HCT116 (cell line): ENCODE measurements around the gene SHANK3. TPM values are rescaled to one million over a fixed set of nuclear protein-coding genes. Genes with fewer than 3 reads are reported as not detected.

ENCODE experiments used
- ATAC-seq: fragments of 200-7000 bp; cut with Tn5 transposase; 2 replicates; pipeline ENCODE4 v1.9.1; 2020; ENCODE audit warnings: mild to moderate bottlenecking, moderate library complexity
- BruUV-seq: library from RNA; stranded (reverse); fragments of 400-500 nt; replicated peaks from 2 replicates; lab custom pipeline; 2021; lab: Mats Ljungman, UMichigan
- CTCF ChIA-PET: fragments of 300-600 bp; sonication (Branson Sonifier 250); formaldehyde crosslinking; loops from one replicate; lab custom pipeline; 2021; ENCODE audit warnings: antibody characterized with exemption; lab: Charles Lee
- POLR2A ChIA-PET: fragments of 300-600, 350-600 bp; sonication (Branson Sonifier 250); formaldehyde crosslinking; loops from one replicate; lab custom pipeline; 2021; ENCODE audit warnings: antibody characterized with exemption; lab: Charles Lee
- RAD21 ChIA-PET, 2 experiments: fragments of 300-600 bp; sonication (Branson Sonifier 250); formaldehyde crosslinking; loops; one replicate each; lab custom pipeline; 2023; ENCODE audit warnings: low total read pairs in 2 of 2; ENCODE audit not compliant: uncharacterized antibody in 2 of 2, unreplicated experiment in 2 of 2, low non-redundant PET in 1 of 2; lab: Charles Lee
- DNase-seq: peaks from one replicate; pipeline ENCODE4 v3.0.0-alpha.2; 2010; ENCODE audit warnings: low read depth, low spot score
- H2AFZ ChIP-seq: fragments of 200-600 bp; shearing (Covaris generic), sonication (generic); 2 replicates; pipeline ENCODE4 v1.6.1; 2017; ENCODE audit warnings: low read depth, mixed run types, mixed read lengths, antibody characterized with exemption, low read length; ENCODE audit not compliant: poor library complexity, severe bottlenecking
- H3K27ac ChIP-seq: 2 replicates; pipeline ENCODE4 v1.5.1; 2012; ENCODE audit warnings: low read depth, low read length
- H3K27me3 ChIP-seq: fragments of 200-600 bp; sonication (generic); 2 replicates; pipeline ENCODE4 v1.6.1; 2016; ENCODE audit warnings: mixed run types, low read length, mixed read lengths; ENCODE audit not compliant: insufficient read depth
- H3K36me3 ChIP-seq, 2 experiments: fragments of 200-500 bp in 1 of 2; fragments of 200-600 bp in 1 of 2; sonication (Bioruptor generic) in 1 of 2; sonication (generic) in 1 of 2; 2 replicates each; pipeline versions ENCODE4 v1.5.1 to v1.6.1; 2014 to 2016; ENCODE audit warnings: low read length in 2 of 2, inconsistent platforms in 1 of 2, mixed read lengths in 1 of 2, mixed run types in 1 of 2; ENCODE audit not compliant: insufficient read depth in 2 of 2, control insufficient read depth in 1 of 2
- H3K4me1 ChIP-seq, 2 experiments: fragments of 200-600 bp in 1 of 2; sonication (generic) in 1 of 2; 2 replicates each; pipeline versions ENCODE4 v1.5.1 to v1.6.1; 2012 to 2017; ENCODE audit warnings: low read length in 2 of 2, inconsistent platforms in 1 of 2, mild to moderate bottlenecking in 1 of 2, mixed read lengths in 1 of 2, mixed run types in 1 of 2, moderate library complexity in 1 of 2; ENCODE audit not compliant: insufficient read depth in 2 of 2, control insufficient read depth in 1 of 2
- H3K4me2 ChIP-seq: fragments of 200-600 bp; sonication (generic); 2 replicates; pipeline ENCODE4 v1.6.1; 2017; ENCODE audit warnings: mixed run types, low read length, mixed read lengths
- H3K4me3 ChIP-seq, 2 experiments: fragments of 200-600 bp in 1 of 2; sonication (generic) in 1 of 2; replicated peaks in 1 of 2; 2 replicates each; pipeline ENCODE4 v1.5.1; 2011 to 2016; ENCODE audit warnings: low read length in 2 of 2, control low read depth in 1 of 2, low read depth in 1 of 2, mild to moderate bottlenecking in 1 of 2, mixed read lengths in 1 of 2, mixed run types in 1 of 2
- H3K79me2 ChIP-seq: fragments of 200-600 bp; sonication (generic); 2 replicates; pipeline ENCODE4 v1.6.1; 2017; ENCODE audit warnings: mild to moderate bottlenecking, mixed run types, low read length, moderate library complexity, mixed read lengths; ENCODE audit not compliant: insufficient read depth
- H3K9ac ChIP-seq: fragments of 200-600 bp; sonication (generic); 2 replicates; pipeline ENCODE4 v1.6.1; 2016; ENCODE audit warnings: low read length, mixed read lengths
- H3K9me2 ChIP-seq: fragments of 200-600 bp; sonication (generic), shearing (Covaris generic); 2 replicates; pipeline ENCODE4 v1.6.1; 2017; ENCODE audit warnings: mixed run types, mild to moderate bottlenecking, moderate library complexity; ENCODE audit not compliant: insufficient read depth
- H3K9me3 ChIP-seq, 2 experiments: fragments of 200-500 bp in 1 of 2; fragments of 200-600 bp in 1 of 2; sonication (Bioruptor generic) in 1 of 2; sonication (generic) in 1 of 2; 2 replicates each; pipeline ENCODE4 v1.6.1; 2014 to 2017; ENCODE audit warnings: low read length in 2 of 2, mixed read lengths in 2 of 2, inconsistent platforms in 1 of 2, low read depth in 1 of 2, mild to moderate bottlenecking in 1 of 2, mixed run types in 1 of 2, moderate library complexity in 1 of 2; ENCODE audit not compliant: control insufficient read depth in 1 of 2, insufficient read depth in 1 of 2
- H4K20me1 ChIP-seq: fragments of 200-600 bp; sonication (generic), shearing (Covaris generic); 2 replicates; pipeline ENCODE4 v1.6.1; 2017; ENCODE audit warnings: mixed run types, mild to moderate bottlenecking, moderate library complexity; ENCODE audit not compliant: insufficient read depth
- CEBPB ChIP-seq: IDR thresholded peaks from 2 replicates; pipeline ENCODE4 v1.6.1; 2012; ENCODE audit warnings: low read depth
- EZH2 ChIP-seq: fragments of 200-600 bp; sonication (generic); IDR thresholded peaks from 2 replicates; pipeline ENCODE4 v1.6.1; 2017; ENCODE audit warnings: antibody characterized with exemption, mixed run types
- TCF7L2 ChIP-seq: IDR thresholded peaks from 2 replicates; pipeline ENCODE4 v1.7.0; 2011; ENCODE audit warnings: borderline replicate concordance, inconsistent platforms; ENCODE audit not compliant: insufficient read depth, insufficient read length; ENCODE audit errors: extremely low read depth
- ZNF274 ChIP-seq: fragments of 200-500 bp; sonication (Bioruptor generic); IDR thresholded peaks from 2 replicates; pipeline ENCODE4 v1.6.1; 2014; ENCODE audit warnings: mild to moderate bottlenecking, low read depth, low read length, inconsistent platforms
- intact Hi-C: fragments of 100-400 bp; cut with micrococcal nuclease; formaldehyde crosslinking; loops from 2 replicates; pipeline ENCODE4 v1.10.0; 2022
- total RNA-seq: library from RNA; stranded (reverse); gene quantifications from one replicate; pipeline ENCODE4 v1.2.1, GENCODE V29; 2021; ENCODE audit not compliant: unreplicated experiment
- TF ChIP-seq, protein P1 (sequence below): IDR thresholded peaks from 2 replicates; pipeline ENCODE4 v1.6.1; 2011; ENCODE audit warnings: mild to moderate bottlenecking, low read length, moderate library complexity; ENCODE audit not compliant: insufficient replicate concordance; ENCODE audit errors: extremely low read depth

Gene SHANK3
- total RNA-seq, 1 experiment from 2014 or later, result 16.0 TPM

- TF ChIP-seq, protein P1, sequence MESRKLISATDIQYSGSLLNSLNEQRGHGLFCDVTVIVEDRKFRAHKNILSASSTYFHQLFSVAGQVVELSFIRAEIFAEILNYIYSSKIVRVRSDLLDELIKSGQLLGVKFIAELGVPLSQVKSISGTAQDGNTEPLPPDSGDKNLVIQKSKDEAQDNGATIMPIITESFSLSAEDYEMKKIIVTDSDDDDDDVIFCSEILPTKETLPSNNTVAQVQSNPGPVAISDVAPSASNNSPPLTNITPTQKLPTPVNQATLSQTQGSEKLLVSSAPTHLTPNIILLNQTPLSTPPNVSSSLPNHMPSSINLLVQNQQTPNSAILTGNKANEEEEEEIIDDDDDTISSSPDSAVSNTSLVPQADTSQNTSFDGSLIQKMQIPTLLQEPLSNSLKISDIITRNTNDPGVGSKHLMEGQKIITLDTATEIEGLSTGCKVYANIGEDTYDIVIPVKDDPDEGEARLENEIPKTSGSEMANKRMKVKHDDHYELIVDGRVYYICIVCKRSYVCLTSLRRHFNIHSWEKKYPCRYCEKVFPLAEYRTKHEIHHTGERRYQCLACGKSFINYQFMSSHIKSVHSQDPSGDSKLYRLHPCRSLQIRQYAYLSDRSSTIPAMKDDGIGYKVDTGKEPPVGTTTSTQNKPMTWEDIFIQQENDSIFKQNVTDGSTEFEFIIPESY, result no peak
- TF ChIP-seq EZH2, result no peak
- TF ChIP-seq, all 23 proteins: peak for 0
Observed at GRCh38 chr22:50701076-50701419, 28.4 kb downstream of the SHANK3 start (continued).

GRCh38 chr22:50701428-50702154, 29.0 kb downstream of the SHANK3 start:
- Histone ChIP-seq H3K27ac (no peak overlapping the region), H2AFZ (no peak overlapping the region), H3K9me2 (no peaks in the 10 kb centered on the region), H3K4me3 (no peak overlapping the region), H3K36me3 (peaks cover 0 to 8% of the 10 kb centered on the region in 2 experiments; a peak in 1 of 4 replicates), H3K4me2 (no peak overlapping the region), H4K20me1 (no peaks in the 10 kb centered on the region), H3K9ac (no peak overlapping the region), H3K9me3 (no peaks in the 10 kb centered on the region), H3K27me3 (no peaks in the 10 kb centered on the region), H3K4me1 (peaks cover 2 to 10% of the 10 kb centered on the region in 2 experiments; a peak in 1 of 4 replicates), H3K79me2 (peaks cover 17% of the 10 kb centered on the region)
- no TSS peak for BruUV-seq
- ChIA-PET CTCF (interaction anchor here (1.1 kb wide), 1 partner anchor 73 kb away, joined by 3 read pairs; no protein-coding TSS in a partner anchor), POLR2A (no interaction called here)
- DNase-seq (no peak), ATAC-seq (no peak)
- intact Hi-C loops, result no loop called here
- TF ChIP-seq CEBPB, result no peak
- TF ChIP-seq EZH2, result no peak
- TF ChIP-seq ZNF274, result no peak
- TF ChIP-seq TCF7L2, result no peak
- TF ChIP-seq, all 23 proteins: peak for 0
- RAD21 ChIA-PET, result no interaction called here
